Measurements from ENCODE around the gene LHFPL3. TPM values are rescaled to one million over a fixed set of nuclear protein-coding genes. Genes with fewer than 3 reads are reported as not detected.

LHFPL3 gene
- total RNA-seq, 2 donors from 2014 or later, result not detected

DNA sequence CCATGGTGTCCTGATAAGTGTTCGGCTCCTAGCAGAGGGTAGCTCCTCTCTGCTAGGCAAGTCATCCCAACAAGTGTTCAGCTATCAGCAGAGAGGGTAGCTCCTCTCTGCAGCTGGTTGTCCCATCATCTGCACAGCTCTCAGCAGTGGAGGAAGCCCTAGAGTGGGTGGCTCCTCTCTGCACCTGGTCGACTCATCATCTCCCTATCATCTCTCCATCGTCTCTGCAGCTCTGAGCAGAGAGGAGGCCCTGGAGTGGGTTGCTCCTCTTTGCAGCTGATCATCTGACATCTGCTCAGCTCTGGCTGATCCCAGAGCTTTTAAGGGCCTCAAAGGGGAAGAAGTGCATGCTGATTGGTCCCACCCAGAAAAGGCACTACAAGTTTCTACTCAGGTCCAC, 485.7 kb downstream of the LHFPL3 start:
- intact Hi-C loops (cut with DNase I), result no loop called here
- DNase-seq, result no peak
- ATAC-seq, result no peak

DNA sequence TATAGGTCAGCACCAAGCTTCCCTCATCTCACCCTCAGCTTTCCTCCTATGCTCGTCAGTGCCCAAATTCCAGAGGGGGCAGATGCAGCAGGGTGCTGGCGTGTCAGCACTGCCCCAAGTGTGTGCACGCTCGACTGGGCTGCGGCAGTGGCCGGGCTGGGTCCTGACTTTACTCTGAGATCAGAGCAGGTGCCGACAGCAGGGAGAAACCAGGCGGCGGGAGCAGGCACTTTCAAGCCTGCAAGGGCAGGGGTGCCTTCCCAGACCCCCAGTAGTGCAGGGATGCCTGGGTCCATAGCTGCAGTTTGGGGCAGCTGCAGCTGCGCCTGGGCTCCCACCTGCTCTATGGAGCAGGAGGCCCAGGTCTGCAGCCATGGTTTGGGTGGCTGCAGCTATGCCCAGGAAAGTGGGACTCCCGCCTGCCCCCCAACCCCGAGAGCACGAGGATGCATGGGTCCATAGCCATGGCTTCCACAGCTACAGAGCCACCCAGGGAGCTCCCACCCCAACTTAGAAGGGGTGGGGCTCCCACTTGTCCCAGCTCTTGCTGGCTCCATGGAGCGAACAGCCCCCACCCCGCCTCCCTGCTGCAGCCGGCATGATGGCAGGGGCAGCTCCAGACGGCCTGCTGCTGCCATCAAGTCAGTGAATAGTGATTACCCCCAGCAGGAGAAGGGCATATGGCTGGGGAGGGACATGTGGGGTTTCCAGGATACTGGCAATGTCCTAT, 486.4 kb downstream of the LHFPL3 start:
- intact Hi-C loops (cut with DNase I), result no loop called here
- DNase-seq (no peak), ATAC-seq (no peak)

GRCh38 chr7:104816537-104816936, 488.1 kb downstream of the LHFPL3 start:
- ATAC-seq (no peak), DNase-seq (no peak)
- intact Hi-C loops (cut with DNase I), result no loop called here

DNA sequence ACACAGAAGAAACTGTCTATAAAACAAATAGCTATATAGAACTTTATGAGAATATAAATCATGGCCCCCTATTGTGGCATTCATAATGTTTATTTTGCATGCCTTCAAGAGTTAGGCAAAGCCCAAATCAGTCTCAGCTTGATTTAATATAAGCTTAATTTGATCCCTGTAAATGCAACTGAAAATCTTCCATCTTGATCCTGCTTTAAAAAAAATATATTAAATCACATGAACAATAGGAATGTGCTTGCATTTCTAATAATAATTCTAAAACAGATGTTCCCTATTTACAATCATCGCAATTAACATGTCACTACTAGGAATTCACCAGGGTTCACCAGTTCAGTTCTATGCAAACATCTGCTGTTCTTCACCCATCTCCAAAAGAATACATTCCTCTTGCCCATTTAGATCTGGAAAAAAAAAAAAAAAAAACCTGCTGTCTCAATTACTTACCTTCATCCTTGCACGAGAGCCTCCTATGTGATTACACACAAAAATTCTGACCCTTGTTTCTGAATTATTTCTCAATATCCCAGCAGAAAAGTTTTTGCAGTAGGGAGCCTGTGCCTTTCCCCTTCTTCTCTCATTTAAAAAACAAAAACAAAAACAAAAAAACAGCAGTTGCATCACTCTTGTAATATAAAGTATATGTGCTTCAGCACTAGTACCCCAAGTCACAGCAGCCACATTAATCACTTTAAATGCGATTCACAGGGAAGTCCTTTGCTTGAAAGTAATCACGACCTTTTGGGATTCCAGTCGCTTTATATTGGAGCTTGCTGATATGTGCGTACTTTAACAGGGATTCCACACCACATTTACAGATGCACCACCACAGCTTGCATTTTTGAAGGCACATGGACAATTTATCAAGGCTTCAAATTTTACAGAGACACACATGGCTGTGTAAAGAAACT, 490.8 kb downstream of the LHFPL3 start:
- no peak for ATAC-seq
- intact Hi-C loops (cut with DNase I), result no loop called here

DNA sequence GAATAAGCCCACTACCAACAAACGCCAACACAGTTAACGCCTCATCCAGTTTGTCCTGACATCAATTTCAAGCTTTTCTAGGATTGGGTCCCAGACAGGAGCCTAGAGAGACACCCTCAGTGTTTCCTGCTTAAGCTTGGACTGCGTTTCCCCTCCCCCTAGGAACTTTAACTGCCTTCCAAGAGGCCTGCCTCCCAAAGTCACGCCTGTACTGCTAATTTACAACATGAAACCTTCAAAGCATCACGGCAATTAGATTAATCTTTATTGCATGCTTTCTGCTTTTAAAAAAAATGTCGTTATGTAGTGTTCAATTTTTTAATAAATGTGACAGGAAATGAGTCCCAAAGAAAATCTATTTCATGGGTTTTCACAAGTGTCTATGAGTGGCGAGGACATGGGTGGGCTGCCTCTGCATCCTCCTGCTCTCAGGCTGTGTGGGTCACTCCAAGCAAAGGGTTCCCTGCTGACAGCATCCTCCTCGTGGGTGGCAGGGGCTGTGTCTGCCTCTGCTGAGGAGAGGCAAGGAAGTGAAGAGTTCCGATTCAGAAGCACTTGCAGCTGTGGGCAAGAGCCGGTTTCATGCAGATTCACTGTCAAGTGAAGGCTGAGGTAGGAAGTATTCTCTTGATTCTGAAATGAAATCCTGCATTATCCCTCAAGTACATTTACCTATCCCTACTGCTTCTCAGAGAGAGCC, 492.6 kb downstream of the LHFPL3 start:
- ATAC-seq (no peak), DNase-seq (no peak)
- intact Hi-C loops (cut with DNase I), result no loop called here

More for the DNA sequence above, 490.8 kb downstream of the LHFPL3 start:
- DNase-seq, result no peak

GRCh38 chr7:104823177-104823576, 494.8 kb downstream of the LHFPL3 start:
- DNase-seq, result no peak
- intact Hi-C loops (cut with DNase I), result no loop called here
- ATAC-seq, result no peak

GRCh38 chr7:104825099-104825498, 496.7 kb downstream of the LHFPL3 start:
- ATAC-seq (no peak), DNase-seq (no peak)
- intact Hi-C loops (cut with DNase I), result no loop called here

- ATAC-seq, result no peak
- intact Hi-C loops (cut with DNase I), result no loop called here
These were observed 497.7 kb downstream of the LHFPL3 start for GRCh38 chr7:104826135-104826534.

DNA sequence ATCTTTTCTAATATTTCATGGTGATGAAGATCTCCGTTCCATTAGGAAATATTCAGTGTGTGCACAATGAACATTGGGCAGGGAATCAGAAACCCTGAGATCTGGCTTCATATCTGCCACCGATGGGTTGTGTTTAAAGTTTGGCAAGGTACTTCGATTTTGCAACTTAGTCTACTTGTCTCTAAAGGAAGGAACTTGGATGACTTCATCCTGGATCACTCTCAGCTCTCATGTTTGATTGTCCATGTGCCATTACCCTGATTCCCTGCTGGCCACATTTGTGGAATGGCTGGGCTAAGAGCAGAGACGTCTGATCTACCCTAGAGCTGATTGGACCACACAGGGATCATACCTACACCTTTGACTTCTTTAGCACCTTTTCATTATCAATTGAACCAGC, 508.6 kb downstream of the LHFPL3 start:
- DNase-seq (no peak), ATAC-seq (peak in 1 of 2 donors; percentile 71)
- intact Hi-C loops (cut with DNase I), result no loop called here

More at GRCh38 chr7:104826135-104826534, 497.7 kb downstream of the LHFPL3 start:
- no peak for DNase-seq

DNA sequence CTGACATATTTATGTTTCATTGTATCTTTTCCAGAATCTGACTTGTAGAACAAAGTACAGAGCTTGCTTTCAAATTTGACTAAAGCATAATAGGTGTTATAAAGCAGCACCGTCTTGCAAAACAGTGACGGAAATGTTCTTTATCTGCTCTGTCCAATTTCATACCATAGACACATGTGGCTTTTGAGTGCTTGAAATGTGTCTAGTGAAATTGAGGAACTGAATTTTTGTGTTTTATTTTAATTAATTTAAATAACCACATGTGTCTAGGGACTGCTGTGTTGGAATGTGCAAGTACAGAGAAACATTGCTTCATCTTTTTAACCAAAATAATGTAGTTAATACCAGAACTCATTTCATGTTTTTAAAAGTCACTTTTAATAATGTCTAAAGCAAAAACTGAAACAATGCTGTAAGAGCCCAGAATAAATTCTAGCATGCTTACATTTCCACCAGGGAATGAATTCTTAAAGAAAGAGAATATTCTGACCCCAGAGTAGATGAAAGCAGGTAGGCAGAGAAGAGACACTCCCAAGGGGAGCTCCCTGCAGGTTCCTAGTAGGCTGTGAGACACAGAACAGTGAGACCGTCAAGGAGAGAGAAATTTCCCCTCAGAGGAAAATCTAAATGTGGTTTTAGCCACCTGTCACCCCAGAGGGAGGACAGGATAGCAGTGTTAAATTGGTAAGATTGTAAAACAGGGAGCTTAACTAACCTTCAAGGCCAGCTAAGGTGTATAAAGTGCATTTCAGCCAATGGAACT, 510.3 kb downstream of the LHFPL3 start:
- DNase-seq, result no peak
- intact Hi-C loops (cut with DNase I), result no loop called here
- no peak for ATAC-seq

GRCh38 chr7:104839842-104840241, 511.4 kb downstream of the LHFPL3 start:
- DNase-seq, result no peak
- no peak for ATAC-seq
- intact Hi-C loops (cut with DNase I), result loop anchor here in 1 of 2 donors (10.0 kb wide), 1 partner anchor 195 kb away; no protein-coding TSS in a partner anchor

DNA sequence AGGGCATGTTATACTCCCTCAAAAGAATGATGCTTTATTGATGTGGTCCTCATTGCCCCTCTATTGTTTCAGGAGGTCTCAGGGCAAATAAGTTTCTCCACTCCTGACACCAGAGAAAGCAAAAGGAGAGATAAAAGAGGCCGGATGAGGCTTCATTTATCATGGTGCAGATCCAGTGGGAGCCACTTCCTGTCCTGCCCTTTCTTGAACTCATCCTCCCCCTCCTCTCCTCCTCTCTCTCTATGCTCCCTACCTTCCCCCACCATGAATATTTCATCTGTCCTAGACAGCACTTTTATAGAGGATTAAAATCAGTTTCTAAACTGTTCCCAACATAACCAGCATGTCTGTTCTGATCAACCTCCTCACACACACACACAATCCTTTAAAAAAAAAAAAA, 513.4 kb downstream of the LHFPL3 start:
- DNase-seq (no peak), ATAC-seq (no peak)
- intact Hi-C loops (cut with DNase I), result loop anchor here in 1 of 2 donors (10.0 kb wide), 1 partner anchor 197 kb away; no protein-coding TSS in a partner anchor

GRCh38 chr7:104843198-104843597, 514.8 kb downstream of the LHFPL3 start:
- no peak for DNase-seq

DNA sequence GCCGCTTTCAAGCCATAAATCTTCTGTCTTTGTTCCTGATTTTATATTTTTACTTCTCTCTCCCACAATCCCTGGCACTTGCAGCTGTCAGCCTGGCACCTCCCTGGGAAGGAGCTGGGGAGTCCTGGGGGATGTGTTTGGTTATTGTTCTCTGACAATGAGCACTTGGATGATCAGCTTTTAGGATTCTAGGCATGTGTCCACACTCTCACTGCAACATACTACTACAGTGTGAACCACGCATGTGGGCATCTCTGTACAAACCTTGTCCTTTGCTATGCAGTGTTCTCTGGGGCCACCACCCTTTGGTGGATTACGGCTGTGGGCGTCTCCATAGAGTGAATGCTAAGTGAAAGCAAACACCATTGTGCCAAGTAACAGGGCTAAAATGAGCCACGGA, 517.2 kb downstream of the LHFPL3 start:
- intact Hi-C loops (cut with DNase I), result loop anchor here (5.0 to 10.0 kb wide), 3 partner anchors 201 to 613 kb away; no protein-coding TSS in a partner anchor
- no peak for DNase-seq
- ATAC-seq, result no peak

More at GRCh38 chr7:104843198-104843597, 514.8 kb downstream of the LHFPL3 start:
- intact Hi-C loops (cut with DNase I), result loop anchor here in 1 of 2 donors (10.0 kb wide), 1 partner anchor 198 kb away; no protein-coding TSS in a partner anchor
- no peak for ATAC-seq

DNA sequence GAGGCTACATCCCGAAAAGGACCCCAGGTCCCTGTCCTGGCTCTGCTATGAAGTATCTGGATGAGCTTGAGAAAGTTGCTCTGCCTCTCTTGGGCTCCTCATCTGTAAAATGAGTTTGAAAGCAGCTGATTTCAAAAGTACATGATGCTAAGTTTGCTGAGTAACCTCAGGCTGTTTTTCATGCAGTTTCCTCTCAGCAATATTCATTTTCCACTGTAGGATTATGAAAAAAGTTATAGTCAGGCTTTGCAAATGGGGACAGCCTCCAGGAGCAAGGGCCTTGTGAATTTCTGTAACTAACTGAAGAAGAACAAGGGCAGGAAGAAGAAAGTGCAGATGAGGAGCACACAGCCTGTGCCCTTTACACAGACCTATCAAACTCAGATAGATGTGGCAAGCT, 518.3 kb downstream of the LHFPL3 start:
- no peak for ATAC-seq
- intact Hi-C loops (cut with DNase I), result loop anchor here (5.0 to 10.0 kb wide), 3 partner anchors 202 to 614 kb away; no protein-coding TSS in a partner anchor
- DNase-seq, result no peak

- DNase-seq (no peak), ATAC-seq (peak in 1 of 2 donors; percentile 32)
- intact Hi-C loops (cut with DNase I), result loop anchor here (2.0 to 10.0 kb wide), 4 partner anchors 204 to 616 kb away; no protein-coding TSS in a partner anchor
These were observed 520.0 kb downstream of the LHFPL3 start for GRCh38 chr7:104848138-104848990.

DNA sequence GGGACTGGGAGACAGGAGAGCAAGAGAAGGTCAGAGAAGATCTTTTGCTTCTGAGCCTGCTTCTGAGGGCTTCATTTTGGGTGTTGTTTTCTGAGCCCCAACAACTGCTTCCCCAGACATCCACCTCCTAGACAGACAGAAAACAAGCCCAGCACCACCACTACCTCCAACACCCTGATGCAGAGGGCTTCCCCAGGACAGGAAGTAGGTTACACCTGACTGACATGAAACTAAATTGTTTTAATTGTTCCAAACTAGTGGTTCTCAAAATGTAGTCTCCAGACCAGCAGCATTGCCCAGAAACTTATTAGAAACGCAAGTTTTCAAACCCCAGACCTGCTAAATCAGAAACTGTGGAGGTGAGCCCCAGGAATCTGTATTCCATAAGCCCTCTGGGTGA, 522.0 kb downstream of the LHFPL3 start:
- ATAC-seq (no peak), DNase-seq (no peak)
- intact Hi-C loops (cut with DNase I), result no loop called here

- intact Hi-C loops (cut with DNase I), result no loop called here
- ATAC-seq, result peak in 1 of 2 donors; percentile 62
These were observed 522.9 kb downstream of the LHFPL3 start for GRCh38 chr7:104851268-104851667.

More at GRCh38 chr7:104851268-104851667, 522.9 kb downstream of the LHFPL3 start:
- no peak for DNase-seq
